ENCODE data around the gene AHSA1.

GRCh38 chr14:77426396-77426795, 31.5 kb upstream of the AHSA1 start:
- TF ChIP-seq CTCF (IDR thresholded peaks at IDR 0.05) (no peak), POLR2A (IDR thresholded peaks at IDR 0.05) (no peak)
